Lung (tissue), 12 donors: ENCODE measurements around the gene PPM1J. TPM values are rescaled to one million over a fixed set of nuclear protein-coding genes. Genes with fewer than 3 reads are reported as not detected.

ENCODE experiments used
- ATAC-seq: fragments of 200-7000 bp; cut with Tn5 transposase; one replicate; pipeline ENCODE4 v1.9.1; 2020; ENCODE audit warnings: moderate number of reproducible peaks; ENCODE audit not compliant: insufficient read depth, low FRiP score
- DNase-seq, 3 donors: peaks; one replicate each; pipeline ENCODE4 v3.0.0-alpha.2; 2013 to 2017
- H3K27ac ChIP-seq, 2 donors: one replicate each; pipeline ENCODE4 v1.5.1; 2013; ENCODE audit warnings: mild to moderate bottlenecking in 2 of 2, moderate library complexity in 2 of 2, control low read depth in 1 of 2, inconsistent platforms in 1 of 2, low read depth in 1 of 2, low read length in 1 of 2
- H3K27me3 ChIP-seq, 3 donors: one replicate each; pipeline ENCODE4 v1.5.1; 2013; ENCODE audit warnings: low read length in 2 of 3; ENCODE audit not compliant: control insufficient read depth in 3 of 3, insufficient read depth in 3 of 3
- H3K36me3 ChIP-seq, 4 donors: one replicate each; pipeline ENCODE4 v1.5.1; 2013; ENCODE audit warnings: low read length in 4 of 4, mild to moderate bottlenecking in 1 of 4, moderate library complexity in 1 of 4; ENCODE audit not compliant: control insufficient read depth in 4 of 4, insufficient read depth in 4 of 4
- H3K4me1 ChIP-seq, 5 donors: one replicate each; pipeline ENCODE4 v1.5.1; 2013; ENCODE audit warnings: low read length in 5 of 5, mild to moderate bottlenecking in 2 of 5, moderate library complexity in 1 of 5; ENCODE audit not compliant: control insufficient read depth in 5 of 5, insufficient read depth in 5 of 5
- H3K4me3 ChIP-seq: one replicate; pipeline ENCODE4 v1.5.1; 2013; ENCODE audit warnings: mild to moderate bottlenecking, control low read depth, moderate library complexity
- H3K9ac ChIP-seq, 2 donors: one replicate each; pipeline ENCODE4 v1.5.1; 2013; ENCODE audit warnings: low read length in 2 of 2, control low read depth in 1 of 2; ENCODE audit not compliant: insufficient read depth in 1 of 2
- H3K9me3 ChIP-seq, 4 donors: one replicate each; pipeline ENCODE4 v1.5.1; 2013; ENCODE audit warnings: low read length in 3 of 4, mild to moderate bottlenecking in 1 of 4, moderate library complexity in 1 of 4; ENCODE audit not compliant: control insufficient read depth in 4 of 4, insufficient read depth in 3 of 4
- CTCF ChIP-seq: IDR thresholded peaks from 2 replicates; pipeline ENCODE4 v1.5.1; 2012; ENCODE audit warnings: mild to moderate bottlenecking; ENCODE audit errors: control extremely low read depth, extremely low read depth
- WGBS, 2 donors: extraction: QIAGEN DNeasy Blood & Tissue Kit; methylation state at CpG; one replicate each; pipeline ENCODE4 v1.1.7; 2013; 5-methylcytosine and 5-hydroxymethylcytosine counted together
- polyA plus RNA-seq, 2 donors: library from polyadenylated mRNA; stranded (reverse); fragments of 200-250 nt; gene quantifications; one replicate each; pipeline ENCODE4 v1.2.1, GENCODE V29; 2013
- total RNA-seq, 2 donors: library from RNA; depleted of rRNA in 1 of 2; stranded (reverse); fragments of >200 nt in 1 of 2; gene quantifications; one replicate each; pipeline ENCODE4 v1.2.1, GENCODE V29; 2014 to 2021
- donor health status: control.
- donor health status: control.
- donor health status: Bipolar disorder and iron deficiency.
- donor health status: healthy.
- donor health status: DM: yes; HTN: yes; CAD: no.

The PPM1J gene
- total and polyA plus RNA-seq, 4 donors = 0.45 to 0.92 (median 0.64) TPM; not detected in 1

GRCh38 chr1:112718691-112719418, 3.7 kb upstream of the PPM1J start:
- no peak for ATAC-seq
- no peak overlapping the region for H3K27ac ChIP-seq
- peak; percentile 59 to 76 (median 75) for DNase-seq
- TF ChIP-seq CTCF = peak; percentile 57
- peaks cover 0 to 9% (median 0%) of the 10 kb centered on the region in 3 donors for H3K27me3 ChIP-seq
- 19 to 21% methylated on average over 44 of the region's 44 CpGs for WGBS, 2 donors
- no peaks in the 10 kb centered on the region for H3K9me3 ChIP-seq
- no peak overlapping the region for H3K9ac ChIP-seq
- no peak overlapping the region for H3K4me3 ChIP-seq
- H3K4me1 ChIP-seq = peaks cover 0 to 34% (median 4%) of the 10 kb centered on the region in 5 donors
- H3K36me3 ChIP-seq = no peaks in the 10 kb centered on the region

DNA sequence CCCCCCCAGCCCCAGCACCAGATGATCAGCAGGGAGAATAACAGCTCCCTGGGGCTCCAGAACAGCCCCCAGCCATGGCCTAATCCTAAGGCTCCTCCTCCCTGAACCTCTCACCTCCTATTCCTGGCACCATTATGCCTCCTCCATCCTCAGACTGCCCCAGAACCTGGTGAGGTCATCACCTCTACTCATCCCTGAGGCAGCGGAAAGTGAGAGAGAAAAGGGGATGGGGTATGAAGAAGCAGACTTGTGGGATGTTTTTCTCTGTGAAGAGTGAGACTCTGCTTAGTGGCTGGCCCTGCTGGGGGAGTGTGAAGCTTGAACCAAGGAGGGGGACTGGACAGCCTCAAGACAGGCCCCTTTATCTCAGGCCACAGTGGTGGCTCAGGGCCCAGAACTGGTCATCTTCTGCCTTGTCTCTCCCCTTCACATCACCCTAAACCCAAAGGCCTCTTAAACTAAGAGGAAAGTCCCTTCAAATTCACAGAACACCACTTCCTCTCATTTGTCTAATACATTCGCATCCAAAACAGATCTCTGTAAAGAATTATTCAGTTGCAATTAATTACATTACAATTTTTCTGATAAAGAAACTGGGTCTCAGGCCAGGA, 2.2 kb upstream of the PPM1J start:
- TF ChIP-seq CTCF = no peak
- ATAC-seq (no peak), DNase-seq (no peak)
- WGBS, 2 donors = 88 to 89% methylated on average over 2 of the region's 2 CpGs
- no peak overlapping the region for H3K27ac ChIP-seq
- H3K4me1 ChIP-seq = peaks cover 0 to 27% (median 6%) of the 10 kb centered on the region in 5 donors
- H3K27me3 ChIP-seq = peaks cover 0 to 17% (median 0%) of the 10 kb centered on the region in 3 donors
- no peak overlapping the region for H3K9ac ChIP-seq
- no peaks in the 10 kb centered on the region for H3K36me3 ChIP-seq
- H3K4me3 ChIP-seq = no peak overlapping the region
- H3K9me3 ChIP-seq = no peaks in the 10 kb centered on the region

- ATAC-seq = peak; percentile 75
- DNase-seq = peak; percentile 92 to 95 (median 94)
- peaks cover 0 to 23% (median 6%) of the 10 kb centered on the region in 5 donors for H3K4me1 ChIP-seq
- peak; percentile 98 for TF ChIP-seq CTCF
- no peaks in the 10 kb centered on the region for H3K36me3 ChIP-seq
- peaks cover 0 to 20% (median 0%) of the 10 kb centered on the region in 3 donors for H3K27me3 ChIP-seq
- WGBS, 2 donors = 17 to 19% methylated on average over 13 of the region's 13 CpGs
- H3K9me3 ChIP-seq = no peaks in the 10 kb centered on the region
- no peak overlapping the region for H3K4me3 ChIP-seq
- peak overlapping the region in 1 of 2 donors; percentile 68 for H3K27ac ChIP-seq
- H3K9ac ChIP-seq = no peak overlapping the region
Observed at GRCh38 chr1:112716133-112716720, 1.1 kb upstream of the PPM1J start.
